ENCODE measurements around the gene OAS3. TPM values are rescaled to one million over a fixed set of nuclear protein-coding genes. Genes with fewer than 3 reads are reported as not detected.

The OAS3 gene
- polyA plus RNA-seq, 1 of the 3 experiments (the other 2 are of a cell fraction): 3.0 TPM

DNA sequence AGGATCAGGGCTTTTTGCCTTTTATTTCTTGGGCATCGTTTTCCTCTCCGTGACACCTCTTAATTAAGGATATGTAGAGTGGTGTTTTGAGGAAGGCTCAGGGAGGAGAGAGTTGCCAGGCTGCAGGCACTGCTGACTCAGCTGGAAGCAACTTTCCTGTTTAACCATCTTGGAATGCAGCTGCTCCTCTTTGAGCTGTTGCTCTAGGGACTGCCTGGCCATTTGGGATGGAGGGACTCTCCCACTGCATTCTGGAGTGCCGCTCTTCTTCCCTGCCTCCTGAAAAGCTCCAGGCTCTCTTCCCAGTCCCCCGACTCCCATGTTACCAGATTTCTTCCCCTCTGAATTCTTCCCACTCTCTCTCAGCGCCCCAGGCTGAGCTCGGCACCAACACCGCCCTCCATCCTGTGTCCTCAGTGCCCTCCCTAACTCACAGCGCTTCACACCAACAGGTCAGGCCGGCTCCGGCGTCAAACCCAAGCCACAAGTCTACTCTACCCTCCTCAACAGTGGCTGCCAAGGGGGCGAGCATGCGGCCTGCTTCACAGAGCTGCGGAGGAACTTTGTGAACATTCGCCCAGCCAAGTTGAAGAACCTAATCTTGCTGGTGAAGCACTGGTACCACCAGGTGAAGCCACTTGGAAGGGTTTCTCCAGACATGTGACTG lies 5.9 kb downstream of the OAS3 start:
- no peak overlapping the region for H2AFZ ChIP-seq (ENCODE audit: low read depth)
- no peak overlapping the region for H3K27ac ChIP-seq (ENCODE audit: low read depth in 2 of 2, low read length in 1 of 2)
- H3K4me3 ChIP-seq (ENCODE audit: low read depth in 2 of 2, low read length in 1 of 2): no peak overlapping the region
- ChIA-PET POLR2A (no interaction called here), CTCF (interaction anchor here (0.6 kb wide), 1 partner anchor 102 kb away, joined by 3 read pairs; no protein-coding TSS in a partner anchor)
- H3K4me1 ChIP-seq (ENCODE audit: control insufficient read depth in 1 of 2, insufficient read depth in 2 of 2, low read depth in 1 of 2, low read length in 1 of 2): peaks cover 0 to 23% of the 10 kb centered on the region in 2 experiments; a peak in 1 of 4 replicates
- no peaks in the 10 kb centered on the region for H4K20me1 ChIP-seq (ENCODE audit: insufficient read depth)
- no peaks in the 10 kb centered on the region for H3K9me3 ChIP-seq
- no peaks in the 10 kb centered on the region for H3K79me2 ChIP-seq (ENCODE audit: insufficient read depth)
- H3K9ac ChIP-seq: no peak overlapping the region
- H3K4me2 ChIP-seq: no peak overlapping the region
- H3F3A ChIP-seq (replicated peaks; ENCODE audit: insufficient read depth): no peaks in the 10 kb centered on the region
- no peak for TF ChIP-seq RCOR1 (IDR thresholded peaks at IDR 0.05; ENCODE audit: low read length)
- TF ChIP-seq, protein P1, sequence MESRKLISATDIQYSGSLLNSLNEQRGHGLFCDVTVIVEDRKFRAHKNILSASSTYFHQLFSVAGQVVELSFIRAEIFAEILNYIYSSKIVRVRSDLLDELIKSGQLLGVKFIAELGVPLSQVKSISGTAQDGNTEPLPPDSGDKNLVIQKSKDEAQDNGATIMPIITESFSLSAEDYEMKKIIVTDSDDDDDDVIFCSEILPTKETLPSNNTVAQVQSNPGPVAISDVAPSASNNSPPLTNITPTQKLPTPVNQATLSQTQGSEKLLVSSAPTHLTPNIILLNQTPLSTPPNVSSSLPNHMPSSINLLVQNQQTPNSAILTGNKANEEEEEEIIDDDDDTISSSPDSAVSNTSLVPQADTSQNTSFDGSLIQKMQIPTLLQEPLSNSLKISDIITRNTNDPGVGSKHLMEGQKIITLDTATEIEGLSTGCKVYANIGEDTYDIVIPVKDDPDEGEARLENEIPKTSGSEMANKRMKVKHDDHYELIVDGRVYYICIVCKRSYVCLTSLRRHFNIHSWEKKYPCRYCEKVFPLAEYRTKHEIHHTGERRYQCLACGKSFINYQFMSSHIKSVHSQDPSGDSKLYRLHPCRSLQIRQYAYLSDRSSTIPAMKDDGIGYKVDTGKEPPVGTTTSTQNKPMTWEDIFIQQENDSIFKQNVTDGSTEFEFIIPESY (IDR thresholded peaks at IDR 0.05; ENCODE audit: borderline replicate concordance, low read depth): no peak
- TF ChIP-seq RFX5 (IDR thresholded peaks at IDR 0.05; ENCODE audit: low read length): no peak
- TF ChIP-seq, protein P2, sequence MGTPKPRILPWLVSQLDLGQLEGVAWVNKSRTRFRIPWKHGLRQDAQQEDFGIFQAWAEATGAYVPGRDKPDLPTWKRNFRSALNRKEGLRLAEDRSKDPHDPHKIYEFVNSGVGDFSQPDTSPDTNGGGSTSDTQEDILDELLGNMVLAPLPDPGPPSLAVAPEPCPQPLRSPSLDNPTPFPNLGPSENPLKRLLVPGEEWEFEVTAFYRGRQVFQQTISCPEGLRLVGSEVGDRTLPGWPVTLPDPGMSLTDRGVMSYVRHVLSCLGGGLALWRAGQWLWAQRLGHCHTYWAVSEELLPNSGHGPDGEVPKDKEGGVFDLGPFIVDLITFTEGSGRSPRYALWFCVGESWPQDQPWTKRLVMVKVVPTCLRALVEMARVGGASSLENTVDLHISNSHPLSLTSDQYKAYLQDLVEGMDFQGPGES (IDR thresholded peaks at IDR 0.05; ENCODE audit: low read depth, low read length): no peak
- TF ChIP-seq RXRA (IDR thresholded peaks at IDR 0.05; ENCODE audit: borderline replicate concordance, low read depth): no peak
- no peak for TF ChIP-seq ELF1 (IDR thresholded peaks at IDR 0.05)
- TF ChIP-seq EP300 (IDR thresholded peaks at IDR 0.05; ENCODE audit: borderline replicate concordance in 1 of 2, low read depth in 1 of 2, low read length in 1 of 2): no peak
- TF ChIP-seq GATA2 (CRISPR knock-in tag; IDR thresholded peaks at IDR 0.05): no peak
- TF ChIP-seq, protein P3, sequence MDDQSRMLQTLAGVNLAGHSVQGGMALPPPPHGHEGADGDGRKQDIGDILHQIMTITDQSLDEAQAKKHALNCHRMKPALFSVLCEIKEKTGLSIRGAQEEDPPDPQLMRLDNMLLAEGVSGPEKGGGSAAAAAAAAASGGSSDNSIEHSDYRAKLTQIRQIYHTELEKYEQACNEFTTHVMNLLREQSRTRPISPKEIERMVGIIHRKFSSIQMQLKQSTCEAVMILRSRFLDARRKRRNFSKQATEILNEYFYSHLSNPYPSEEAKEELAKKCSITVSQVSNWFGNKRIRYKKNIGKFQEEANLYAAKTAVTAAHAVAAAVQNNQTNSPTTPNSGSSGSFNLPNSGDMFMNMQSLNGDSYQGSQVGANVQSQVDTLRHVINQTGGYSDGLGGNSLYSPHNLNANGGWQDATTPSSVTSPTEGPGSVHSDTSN (IDR thresholded peaks at IDR 0.05): no peak
- TF ChIP-seq MXI1 (IDR thresholded peaks at IDR 0.05; ENCODE audit: low read depth, low read length): no peak
- TF ChIP-seq, protein P4, sequence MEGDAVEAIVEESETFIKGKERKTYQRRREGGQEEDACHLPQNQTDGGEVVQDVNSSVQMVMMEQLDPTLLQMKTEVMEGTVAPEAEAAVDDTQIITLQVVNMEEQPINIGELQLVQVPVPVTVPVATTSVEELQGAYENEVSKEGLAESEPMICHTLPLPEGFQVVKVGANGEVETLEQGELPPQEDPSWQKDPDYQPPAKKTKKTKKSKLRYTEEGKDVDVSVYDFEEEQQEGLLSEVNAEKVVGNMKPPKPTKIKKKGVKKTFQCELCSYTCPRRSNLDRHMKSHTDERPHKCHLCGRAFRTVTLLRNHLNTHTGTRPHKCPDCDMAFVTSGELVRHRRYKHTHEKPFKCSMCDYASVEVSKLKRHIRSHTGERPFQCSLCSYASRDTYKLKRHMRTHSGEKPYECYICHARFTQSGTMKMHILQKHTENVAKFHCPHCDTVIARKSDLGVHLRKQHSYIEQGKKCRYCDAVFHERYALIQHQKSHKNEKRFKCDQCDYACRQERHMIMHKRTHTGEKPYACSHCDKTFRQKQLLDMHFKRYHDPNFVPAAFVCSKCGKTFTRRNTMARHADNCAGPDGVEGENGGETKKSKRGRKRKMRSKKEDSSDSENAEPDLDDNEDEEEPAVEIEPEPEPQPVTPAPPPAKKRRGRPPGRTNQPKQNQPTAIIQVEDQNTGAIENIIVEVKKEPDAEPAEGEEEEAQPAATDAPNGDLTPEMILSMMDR (IDR thresholded peaks at IDR 0.05): no peak
- TF ChIP-seq TAF1 (IDR thresholded peaks at IDR 0.05; ENCODE audit: borderline replicate concordance, low read depth, low read length): no peak
- TF ChIP-seq, protein P5, sequence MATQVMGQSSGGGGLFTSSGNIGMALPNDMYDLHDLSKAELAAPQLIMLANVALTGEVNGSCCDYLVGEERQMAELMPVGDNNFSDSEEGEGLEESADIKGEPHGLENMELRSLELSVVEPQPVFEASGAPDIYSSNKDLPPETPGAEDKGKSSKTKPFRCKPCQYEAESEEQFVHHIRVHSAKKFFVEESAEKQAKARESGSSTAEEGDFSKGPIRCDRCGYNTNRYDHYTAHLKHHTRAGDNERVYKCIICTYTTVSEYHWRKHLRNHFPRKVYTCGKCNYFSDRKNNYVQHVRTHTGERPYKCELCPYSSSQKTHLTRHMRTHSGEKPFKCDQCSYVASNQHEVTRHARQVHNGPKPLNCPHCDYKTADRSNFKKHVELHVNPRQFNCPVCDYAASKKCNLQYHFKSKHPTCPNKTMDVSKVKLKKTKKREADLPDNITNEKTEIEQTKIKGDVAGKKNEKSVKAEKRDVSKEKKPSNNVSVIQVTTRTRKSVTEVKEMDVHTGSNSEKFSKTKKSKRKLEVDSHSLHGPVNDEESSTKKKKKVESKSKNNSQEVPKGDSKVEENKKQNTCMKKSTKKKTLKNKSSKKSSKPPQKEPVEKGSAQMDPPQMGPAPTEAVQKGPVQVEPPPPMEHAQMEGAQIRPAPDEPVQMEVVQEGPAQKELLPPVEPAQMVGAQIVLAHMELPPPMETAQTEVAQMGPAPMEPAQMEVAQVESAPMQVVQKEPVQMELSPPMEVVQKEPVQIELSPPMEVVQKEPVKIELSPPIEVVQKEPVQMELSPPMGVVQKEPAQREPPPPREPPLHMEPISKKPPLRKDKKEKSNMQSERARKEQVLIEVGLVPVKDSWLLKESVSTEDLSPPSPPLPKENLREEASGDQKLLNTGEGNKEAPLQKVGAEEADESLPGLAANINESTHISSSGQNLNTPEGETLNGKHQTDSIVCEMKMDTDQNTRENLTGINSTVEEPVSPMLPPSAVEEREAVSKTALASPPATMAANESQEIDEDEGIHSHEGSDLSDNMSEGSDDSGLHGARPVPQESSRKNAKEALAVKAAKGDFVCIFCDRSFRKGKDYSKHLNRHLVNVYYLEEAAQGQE (IDR thresholded peaks at IDR 0.05; ENCODE audit: low read depth, low read length): no peak
- no peak for TF ChIP-seq FOXJ3 (CRISPR knock-in tag; IDR thresholded peaks at IDR 0.05)
- TF ChIP-seq GABPA (IDR thresholded peaks at IDR 0.05; ENCODE audit: low read depth): no peak
- TF ChIP-seq FOSL2 (IDR thresholded peaks at IDR 0.05; ENCODE audit: borderline replicate concordance, low read depth): no peak
- no peak for TF ChIP-seq EZH2phosphoT487 (IDR thresholded peaks at IDR 0.05; ENCODE audit: borderline replicate concordance, low read depth)
- WGBS (ENCODE audit: low lambda C conversion rate): 93% methylated on average over 15 of the region's 15 CpGs
- no peaks in the 10 kb centered on the region for H3K27me3 ChIP-seq (ENCODE audit: insufficient read depth)
- no peaks in the 10 kb centered on the region for H3K9me2 ChIP-seq
- no peak for DNase-seq
- H3K36me3 ChIP-seq (replicated peaks in 1 of 2; ENCODE audit: control insufficient read depth in 1 of 2, insufficient read depth in 2 of 2, low read length in 1 of 2): no peaks in the 10 kb centered on the region
